T-helper 1 cell treated with Interleukin-12 subunit alpha and Interleukin-12 subunit beta and Interleukin-4 antibody, amounts not matched to agents 30 ng/mL and 1 ng/mL, for 36 hours (primary cell): ENCODE measurements around the gene RPS6KA5. TPM values are rescaled to one million over a fixed set of nuclear protein-coding genes. Genes with fewer than 3 reads are reported as not detected.

Source experiments
- intact Hi-C: fragments of 100-400 bp; cut with micrococcal nuclease; formaldehyde crosslinking; loops from one replicate; pipeline ENCODE4 v1.15.1; 2024
- total RNA-seq: library from RNA; stranded (reverse); gene quantifications from 2 replicates; pipeline ENCODE4 v1.2.3, GENCODE V29; 2022

The RPS6KA5 gene
- total RNA-seq, 1 donor from 2014 or later: 49.6 TPM

DNA sequence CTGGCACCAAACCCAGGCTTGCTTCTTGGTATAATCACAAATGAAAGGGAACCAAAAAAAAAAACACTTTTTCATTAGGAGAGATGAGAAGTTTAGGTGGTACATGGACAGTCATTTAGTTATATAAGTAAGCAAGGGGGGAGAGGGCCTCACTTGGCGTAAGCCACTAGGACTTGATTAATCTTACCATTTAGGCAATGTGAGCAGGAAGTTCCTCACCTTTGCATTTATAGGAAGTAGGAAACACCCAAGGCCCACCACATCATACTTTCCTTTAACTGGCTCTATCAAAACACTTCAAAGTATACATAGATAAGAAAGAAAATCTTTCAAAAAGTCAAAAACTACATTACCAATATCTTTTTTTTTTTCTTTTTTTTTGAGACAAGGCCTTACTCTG is 6.7 kb upstream of the RPS6KA5 start:
- intact Hi-C loops: loop anchor here (1.0 kb wide), 1 partner anchor 11 kb away; no protein-coding TSS in a partner anchor

DNA sequence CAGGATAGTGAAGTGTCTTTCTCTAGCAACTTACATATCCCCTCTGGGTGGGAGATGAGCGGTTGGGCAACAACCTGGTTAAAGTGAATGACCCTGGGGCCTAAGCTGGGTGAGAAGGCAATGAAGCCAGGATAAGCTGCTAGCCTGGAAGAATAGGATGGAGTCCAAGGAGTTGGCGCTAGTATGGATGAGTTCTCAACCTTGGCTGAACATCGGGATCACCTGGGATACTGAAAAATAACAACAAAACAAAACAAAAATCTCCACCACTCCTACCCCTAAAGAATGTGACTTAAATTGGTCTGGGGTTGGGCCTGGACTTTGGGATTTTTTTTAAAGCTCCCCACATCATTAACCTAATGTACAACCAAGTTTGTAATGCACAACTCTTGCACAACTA is 4.8 kb upstream of the RPS6KA5 start:
- intact Hi-C loops: no loop called here

DNA sequence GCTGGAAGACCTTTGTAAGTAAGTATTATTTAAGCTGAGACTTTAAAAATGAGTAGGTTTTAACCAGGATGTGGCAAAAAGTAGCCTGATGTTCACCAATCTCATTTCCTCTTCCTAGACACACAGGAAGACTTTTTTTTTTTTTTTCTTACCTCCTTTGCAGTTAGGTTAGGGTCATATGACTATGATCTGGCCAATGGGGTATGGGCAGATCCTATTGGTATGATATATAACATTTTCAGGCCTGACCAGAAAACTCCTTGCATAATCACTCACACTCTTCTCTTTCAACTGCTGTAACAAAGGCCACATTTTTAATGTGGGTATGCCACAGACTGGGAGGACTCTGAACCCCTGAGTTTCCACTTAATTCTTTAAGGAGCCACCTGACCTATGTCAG is 2.7 kb upstream of the RPS6KA5 start:
- intact Hi-C loops: loop anchor here (1.0 to 5.0 kb wide), 3 partner anchors 15 to 681 kb away; no protein-coding TSS in a partner anchor

DNA sequence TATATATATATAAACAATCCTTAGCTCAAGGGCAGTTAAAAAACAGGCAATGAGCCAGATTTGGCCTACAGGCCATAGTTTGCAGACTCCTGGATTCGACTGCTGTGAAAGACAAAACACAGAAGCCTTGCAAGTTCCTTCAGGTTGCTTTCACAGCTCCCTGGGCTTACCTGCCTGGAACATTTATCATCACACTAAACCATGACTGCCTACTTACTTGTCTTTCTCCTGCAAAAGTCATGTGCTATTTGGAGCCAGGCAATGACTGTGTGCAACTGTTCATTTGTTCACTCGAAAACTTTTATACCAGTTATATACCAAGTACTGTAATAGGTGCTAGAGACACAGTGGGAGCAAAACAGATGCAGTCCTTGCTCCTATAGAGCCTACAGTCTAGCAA is 2.2 kb upstream of the RPS6KA5 start:
- intact Hi-C loops: loop anchor here (2.0 to 5.0 kb wide), 2 partner anchors 166 to 680 kb away; no protein-coding TSS in a partner anchor

DNA sequence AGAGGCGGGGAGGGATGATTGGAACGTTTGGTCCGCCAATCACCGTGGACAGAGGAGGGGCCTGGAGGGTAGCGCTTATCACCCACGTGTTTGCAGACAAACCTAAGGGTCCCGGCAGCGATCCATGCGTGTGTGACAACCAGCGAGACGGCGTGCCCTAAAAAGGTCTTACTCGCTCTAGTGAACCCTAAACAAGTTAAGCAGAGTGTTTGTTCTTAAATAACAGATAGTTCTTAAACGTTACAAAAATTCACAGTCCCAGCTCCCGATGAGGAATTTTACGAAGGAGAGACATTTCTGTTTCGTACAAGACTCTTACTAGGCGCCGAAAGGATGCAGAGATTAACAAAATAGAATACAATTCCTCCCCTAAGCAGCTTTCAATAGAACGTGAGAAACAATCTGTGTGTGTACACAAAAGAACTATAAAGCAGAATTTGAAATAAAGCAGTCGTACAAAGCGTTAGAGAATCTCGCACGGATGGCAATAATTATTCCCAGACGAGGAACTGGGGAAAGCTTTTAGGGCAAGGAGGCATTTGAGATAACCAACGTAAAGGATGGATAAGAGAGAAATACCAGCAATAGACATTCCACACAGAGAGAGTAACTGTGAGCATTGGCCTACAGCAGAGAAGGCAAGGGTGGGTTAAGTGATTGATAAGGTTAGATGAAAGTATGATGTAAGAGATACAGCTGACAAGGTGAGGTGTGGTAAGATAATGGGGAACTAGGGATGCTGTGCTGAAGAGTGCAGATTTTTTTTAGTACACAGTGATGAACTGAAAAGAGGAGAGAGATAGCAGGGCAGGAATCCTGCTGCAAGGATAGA is 831 bp upstream of the RPS6KA5 start:
- intact Hi-C loops: loop anchor here (1.0 to 5.0 kb wide), 2 partner anchors 665 to 679 kb away; no protein-coding TSS in a partner anchor

DNA sequence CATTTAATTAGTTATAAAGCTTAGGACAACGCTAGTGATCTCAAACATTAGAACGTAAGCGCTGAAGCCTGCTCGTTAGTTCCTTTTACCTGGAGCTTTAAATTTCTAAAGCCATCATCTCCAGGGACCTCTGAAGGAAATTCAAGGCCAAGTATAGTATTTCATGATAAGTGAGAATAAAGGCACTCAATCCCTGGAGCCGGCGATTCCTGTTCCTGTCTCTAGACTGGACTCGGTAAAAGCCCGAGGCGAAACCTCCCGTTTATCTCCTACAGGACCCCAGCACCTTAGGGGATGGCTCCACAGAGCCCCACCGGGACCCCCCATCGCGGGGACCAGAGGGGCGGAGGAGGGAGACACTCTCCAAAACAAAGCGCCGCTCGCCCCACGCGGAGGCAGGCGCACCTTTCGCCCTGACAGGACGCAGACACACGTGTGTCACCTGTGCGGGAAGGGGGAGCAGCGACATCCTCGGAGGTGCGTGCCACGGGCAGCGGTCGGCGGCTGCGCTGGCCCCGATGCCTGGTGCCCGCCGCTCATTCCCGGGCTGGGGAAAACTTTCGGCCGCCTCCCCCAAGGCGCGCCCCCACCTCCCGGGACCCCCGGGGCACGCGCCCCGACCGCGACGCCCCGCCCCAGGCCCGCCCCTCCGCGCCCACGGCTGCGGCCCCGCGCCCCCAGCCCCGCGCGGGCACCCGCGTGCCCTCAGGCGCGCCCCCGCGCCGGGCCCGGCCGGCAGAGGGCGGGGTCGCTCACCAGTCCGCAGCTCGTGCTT is 678 bp downstream of the RPS6KA5 start:
- intact Hi-C loops: loop anchor here (1.0 to 5.0 kb wide), 13 partner anchors 37 to 677 kb away; partner anchors contain the start of genes DGLUCY and PPP4R3A

DNA sequence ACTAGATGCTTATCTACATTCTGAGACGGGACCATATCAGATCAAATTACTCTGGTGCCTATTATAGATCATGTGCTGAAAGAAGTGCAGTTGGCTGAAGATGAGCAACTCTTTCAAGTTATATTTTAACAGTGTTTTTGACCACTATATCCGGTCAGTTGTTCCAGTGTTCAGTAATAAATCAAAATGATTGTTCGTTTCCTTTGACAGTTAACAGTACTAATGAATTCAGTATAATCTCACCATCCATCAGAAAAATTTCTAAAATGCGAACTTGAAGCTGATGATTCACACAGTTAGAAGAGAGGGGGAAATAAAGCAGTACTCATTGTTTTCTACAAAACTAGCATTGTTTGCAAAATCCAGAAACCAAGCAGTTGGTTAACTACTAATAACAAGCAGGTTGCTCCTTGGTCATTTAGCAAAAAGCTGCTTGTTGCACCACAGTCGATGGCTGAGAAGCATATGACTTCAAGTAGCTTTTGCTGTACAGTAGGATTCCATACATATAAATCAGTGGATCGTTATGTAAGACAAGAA is 2.3 kb downstream of the RPS6KA5 start:
- intact Hi-C loops: no loop called here

DNA sequence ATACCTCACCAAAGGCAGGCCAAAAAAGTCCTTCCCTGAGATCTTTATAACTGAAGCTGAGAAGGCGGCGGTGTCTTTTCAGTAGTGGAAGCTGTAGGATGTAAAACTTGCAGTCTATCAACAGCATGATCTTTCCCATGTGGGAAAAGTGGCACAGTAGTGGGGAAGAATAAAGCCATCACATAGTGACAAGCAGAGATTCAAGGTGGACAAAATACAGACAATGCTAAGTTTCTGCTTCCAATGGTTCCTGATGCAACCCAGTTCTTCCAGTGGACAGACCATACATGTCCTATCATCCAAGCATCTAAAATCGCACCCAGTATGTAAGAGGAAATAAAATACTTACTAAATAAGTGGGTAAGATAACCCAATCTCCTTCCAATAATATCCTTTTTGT is 4.1 kb downstream of the RPS6KA5 start:
- intact Hi-C loops: no loop called here

DNA sequence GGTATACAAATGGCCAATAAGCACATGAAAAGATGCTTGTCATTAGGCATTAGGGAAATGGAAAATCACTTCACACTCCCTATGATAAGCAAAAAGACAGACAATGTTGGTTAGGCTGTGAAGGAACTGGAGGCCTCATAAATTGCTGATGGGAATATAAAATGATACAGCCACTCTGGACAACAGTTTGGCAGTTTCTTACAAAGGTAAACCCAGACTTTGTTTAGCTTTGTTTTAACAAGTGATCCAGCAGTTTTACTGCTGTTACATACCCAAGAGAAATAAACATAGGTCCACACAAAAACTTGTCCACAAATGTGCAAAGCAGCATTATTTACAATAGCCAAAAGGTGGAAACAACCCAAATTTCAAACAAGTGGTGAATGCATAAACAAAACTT is 5.4 kb downstream of the RPS6KA5 start:
- intact Hi-C loops: no loop called here

DNA sequence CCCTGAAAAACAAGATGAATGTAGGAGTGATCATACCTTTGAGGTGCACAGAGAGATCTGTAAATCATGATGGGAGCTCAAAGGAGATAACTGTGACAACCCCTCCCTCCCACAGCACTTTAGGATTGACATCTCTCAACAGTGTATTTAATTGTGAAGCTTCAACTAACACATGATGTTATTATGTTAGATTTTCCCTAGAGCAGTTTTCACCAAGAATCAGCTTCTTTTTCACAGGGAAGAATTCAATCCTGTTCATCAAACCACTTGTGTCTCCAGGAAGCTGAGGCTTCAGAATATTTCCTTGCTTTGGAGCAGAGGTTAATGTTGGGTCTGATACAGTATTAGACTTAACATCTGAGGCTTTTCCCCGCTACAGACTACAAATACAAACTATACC is 11.8 kb downstream of the RPS6KA5 start:
- intact Hi-C loops: loop anchor here (2.0 kb wide), 1 partner anchor 14 kb away; no protein-coding TSS in a partner anchor

DNA sequence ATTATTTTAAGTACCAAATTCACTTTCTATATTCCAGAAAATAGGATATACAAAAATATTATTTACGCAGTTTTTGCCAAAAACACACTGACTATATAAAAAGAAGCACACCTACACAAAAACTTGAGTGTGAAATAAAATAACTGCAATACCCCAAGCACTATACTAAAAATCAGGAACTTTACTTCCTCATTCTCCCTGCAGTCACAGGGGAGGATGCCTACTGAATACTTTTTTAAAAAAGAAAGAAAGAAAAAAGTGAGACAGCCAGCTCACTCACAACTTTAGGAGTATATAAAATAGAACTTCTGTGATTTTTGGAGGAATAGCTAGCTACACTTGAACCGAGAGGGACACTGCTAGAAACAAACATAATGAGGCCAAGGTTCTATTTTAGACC is 12.2 kb downstream of the RPS6KA5 start:
- intact Hi-C loops: loop anchor here (2.0 kb wide), 1 partner anchor 13 kb away; no protein-coding TSS in a partner anchor

DNA sequence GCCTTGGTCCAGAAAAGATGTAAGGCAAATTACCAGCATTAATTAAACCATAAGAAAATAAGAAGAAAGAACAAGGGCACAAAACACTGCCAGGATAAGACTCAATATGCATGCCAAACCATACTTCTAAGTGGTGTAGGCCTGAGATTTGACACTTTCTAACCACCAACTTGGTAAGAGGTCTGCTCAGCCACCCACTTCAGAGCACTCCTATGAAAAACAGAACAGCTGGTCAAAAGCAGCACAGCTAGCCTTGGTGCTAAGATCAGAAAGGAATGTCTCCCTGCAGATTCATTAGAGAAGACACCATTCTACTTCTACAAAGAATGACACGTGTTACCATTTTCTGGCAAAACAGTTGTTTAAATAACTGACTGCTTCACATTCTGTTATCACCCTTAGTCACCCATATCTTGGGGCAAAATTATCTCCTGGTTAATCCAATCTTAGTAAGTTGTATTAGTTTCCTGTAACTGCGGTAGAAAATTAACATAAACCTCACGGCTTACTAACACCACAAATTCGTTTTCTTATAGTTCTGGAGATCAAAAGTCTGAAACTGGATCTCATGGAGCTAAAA is 13.2 kb downstream of the RPS6KA5 start:
- intact Hi-C loops: no loop called here

DNA sequence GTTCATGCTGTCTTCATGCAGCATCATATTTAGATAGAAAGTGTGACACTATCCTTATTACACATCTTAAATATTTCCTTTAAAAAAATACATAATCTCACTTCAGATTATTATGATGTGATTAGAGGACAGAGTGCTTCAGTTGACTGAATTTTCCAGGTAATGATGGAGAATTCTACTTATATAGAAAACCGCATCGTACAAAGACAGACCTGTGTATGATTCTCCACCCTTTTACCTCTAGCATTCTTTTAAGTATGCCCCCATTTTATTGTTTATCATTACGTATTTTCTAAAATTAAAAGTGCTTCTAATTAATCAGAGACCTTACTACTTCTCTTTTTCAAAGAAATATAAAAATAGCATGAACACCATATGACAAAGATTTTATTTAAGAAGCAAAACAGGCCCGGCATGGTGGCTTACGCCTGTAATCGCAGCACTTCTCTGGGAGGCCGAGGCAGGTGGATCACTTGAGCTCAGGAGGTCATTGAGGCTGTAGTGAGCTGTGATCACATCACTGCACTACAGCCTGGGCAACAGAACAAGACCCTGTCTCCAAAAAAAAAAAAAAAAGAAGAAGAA is 13.9 kb downstream of the RPS6KA5 start:
- intact Hi-C loops: no loop called here

DNA sequence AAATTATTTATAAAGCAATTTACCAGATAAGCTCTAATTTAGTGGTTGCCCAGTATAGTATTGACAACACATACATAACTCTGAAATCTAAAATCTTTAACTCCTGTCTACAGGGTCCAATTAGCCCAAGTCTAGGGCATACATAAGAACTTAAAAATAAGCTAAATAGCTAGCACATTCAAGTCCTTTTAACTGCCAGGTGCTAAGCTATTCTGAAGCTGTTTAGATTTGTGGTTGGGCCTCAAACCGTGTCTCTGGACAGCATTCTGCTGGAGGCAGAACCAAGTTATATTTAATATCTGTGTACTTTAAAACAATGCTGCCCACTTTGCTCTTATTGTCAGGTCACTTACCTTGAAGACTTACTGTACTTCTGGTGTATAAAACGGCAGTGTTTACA is 19.0 kb downstream of the RPS6KA5 start:
- intact Hi-C loops: no loop called here

DNA sequence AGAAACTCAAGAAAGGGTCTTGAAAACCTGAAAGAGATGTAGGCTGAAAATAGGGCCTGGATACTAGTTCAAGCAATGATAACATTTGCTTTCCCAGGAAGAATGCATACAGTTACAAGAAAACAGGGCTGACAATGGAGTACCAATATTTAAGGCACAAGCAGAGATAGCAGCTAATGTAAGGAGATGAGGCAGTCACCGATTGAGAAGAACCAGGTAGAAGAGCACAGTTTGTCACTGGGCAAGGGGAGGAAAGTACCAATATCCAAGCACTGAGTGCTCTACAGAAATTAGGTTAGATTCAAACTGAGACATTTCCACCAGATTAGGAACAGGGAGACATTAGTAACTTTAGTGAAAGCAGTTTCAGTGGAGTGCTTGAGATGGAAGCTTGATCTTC is 19.9 kb downstream of the RPS6KA5 start:
- intact Hi-C loops: no loop called here

DNA sequence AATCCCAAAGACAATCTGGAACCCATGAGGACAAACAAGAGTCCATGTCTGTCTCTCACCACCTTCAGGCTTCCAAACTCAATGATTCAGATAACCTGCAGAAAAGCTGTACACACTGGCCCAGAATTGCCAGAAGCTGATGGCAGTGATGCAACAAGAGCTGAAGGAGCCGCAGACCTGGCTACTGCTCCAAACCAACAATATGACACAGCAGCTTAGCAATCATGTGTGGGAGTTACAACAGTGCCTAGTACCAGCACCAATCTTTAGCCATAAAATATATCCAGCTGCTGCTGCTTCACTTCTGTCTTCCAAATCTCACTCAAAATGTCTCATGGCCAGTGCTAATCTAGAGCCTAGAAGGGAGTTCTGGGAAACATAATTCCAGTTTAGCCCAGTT is 22.0 kb downstream of the RPS6KA5 start:
- intact Hi-C loops: loop anchor here (5.0 kb wide), 1 partner anchor 136 kb away; no protein-coding TSS in a partner anchor

DNA sequence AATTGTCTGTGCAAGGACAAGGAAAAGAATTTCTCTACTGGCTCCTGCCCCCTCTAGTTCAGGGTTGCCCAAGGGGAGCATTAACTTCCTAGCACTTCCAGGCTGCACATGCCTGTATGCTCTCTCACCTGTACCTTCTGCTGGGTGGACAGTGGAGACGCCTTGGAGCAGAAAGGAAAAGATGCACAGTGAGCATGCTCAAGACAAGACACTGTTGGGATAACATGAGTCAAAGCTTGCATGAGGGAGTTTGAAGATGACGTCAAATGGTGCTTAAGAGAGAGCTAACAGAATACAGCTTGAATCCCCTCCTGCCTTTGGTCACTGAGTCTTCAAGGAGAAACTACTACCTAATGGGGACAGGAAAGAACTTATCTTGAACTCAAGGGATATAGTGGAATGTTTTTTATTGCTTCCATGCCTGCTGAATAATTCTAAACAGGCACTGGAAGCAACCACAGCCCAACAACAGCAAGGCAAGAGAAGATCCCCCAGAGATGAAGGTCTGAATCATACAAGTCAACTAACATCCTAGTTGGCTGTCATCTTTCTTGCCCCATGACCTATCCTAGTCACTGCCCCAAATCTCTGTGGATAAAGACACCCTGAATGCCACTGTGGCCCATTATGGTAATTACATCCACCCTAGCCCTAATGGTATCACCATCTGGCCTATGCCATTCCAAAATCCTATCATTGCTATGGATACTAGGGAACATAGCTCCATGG is 23.5 kb downstream of the RPS6KA5 start:
- intact Hi-C loops: loop anchor here (2.0 to 5.0 kb wide), 2 partner anchors 14 to 135 kb away; no protein-coding TSS in a partner anchor

DNA sequence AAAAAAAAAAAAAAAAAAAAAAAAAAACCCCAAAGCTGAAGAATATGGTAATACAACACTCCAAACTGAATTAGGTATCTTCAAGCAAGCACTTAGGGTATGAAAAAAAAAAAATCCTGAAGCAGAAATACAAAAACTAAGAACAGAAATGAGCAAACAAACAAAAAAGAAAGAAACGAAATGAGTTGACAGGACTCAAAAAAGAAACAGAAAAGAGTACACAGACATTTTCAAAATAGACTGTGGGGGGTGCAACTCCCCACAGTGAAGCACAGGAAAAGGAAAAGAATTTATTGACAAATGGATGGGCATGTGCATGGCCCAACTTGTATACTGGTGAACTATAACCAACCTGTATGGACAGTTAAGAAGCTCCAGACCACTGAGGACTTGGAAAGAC is 24.6 kb downstream of the RPS6KA5 start:
- intact Hi-C loops: loop anchor here (1.0 to 5.0 kb wide), 4 partner anchors 9 to 134 kb away; no protein-coding TSS in a partner anchor

DNA sequence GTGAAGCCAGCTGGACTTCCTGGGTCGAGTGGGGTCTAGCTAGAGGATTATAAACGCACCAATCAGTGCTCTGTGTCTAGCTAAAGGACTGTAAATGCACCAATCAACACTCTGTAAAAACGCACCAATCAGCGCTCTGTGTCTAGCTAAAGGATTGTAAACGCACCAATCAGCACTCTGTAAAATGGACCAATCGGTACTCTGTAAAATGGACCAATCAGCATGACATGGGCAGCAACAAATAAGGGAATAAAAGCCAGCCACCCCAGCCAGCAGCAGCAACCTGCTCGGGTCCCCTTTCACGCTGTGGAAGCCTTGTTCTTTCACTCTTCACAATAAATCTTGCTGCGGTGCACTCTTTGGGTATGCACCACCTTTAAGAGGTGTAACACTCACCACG is 26.1 kb downstream of the RPS6KA5 start:
- intact Hi-C loops: loop anchor here (2.0 kb wide), 1 partner anchor 14 kb away; no protein-coding TSS in a partner anchor

DNA sequence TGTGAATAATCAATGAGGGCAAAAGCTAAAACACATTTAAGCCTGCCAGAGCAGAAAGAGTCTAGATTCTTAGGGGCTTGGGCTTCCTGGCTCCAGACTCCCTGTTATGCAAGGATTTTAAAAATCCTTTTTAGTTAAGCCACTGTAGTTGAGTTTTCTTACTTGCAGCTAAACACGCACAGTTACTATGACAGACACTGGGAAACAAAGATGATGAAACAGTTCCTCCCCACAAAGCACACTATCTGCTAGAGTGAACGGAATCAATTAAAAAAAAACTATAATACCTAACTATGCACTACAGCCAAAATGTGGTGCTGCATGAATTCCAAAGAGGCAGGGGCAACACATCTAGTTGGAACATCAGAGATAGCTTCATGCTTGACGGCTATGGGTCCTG is 28.2 kb downstream of the RPS6KA5 start:
- intact Hi-C loops: no loop called here
